Naive thymus-derived CD8-positive, alpha-beta T cell (primary cell): ENCODE results near the gene HS3ST1. TPM values are rescaled to one million over a fixed set of nuclear protein-coding genes. Genes with fewer than 3 reads are reported as not detected.

ENCODE experiments used
- ATAC-seq, 2 donors: fragments of 150-1000 bp; cut with Tn5 transposase in 1 of 2; sonication (Bioruptor Pico), chemical (Tn5 transposase) in 1 of 2; 1 replicate in 1 of 2; 2 replicates in 1 of 2; pipeline ENCODE4 v1.10.0; 2021; ENCODE audit warnings: mild to moderate bottlenecking in 2 of 2, moderate library complexity in 2 of 2
- POLR2A ChIA-PET: fragments of 350-600 bp; sonication (Branson Sonifier 250); formaldehyde crosslinking; loops from one replicate; lab custom pipeline; 2021; ENCODE audit warnings: antibody characterized with exemption; lab: Charles Lee
- DNase-seq, 10 donors: peaks; one replicate each; pipeline versions ENCODE4 v3.0.0 to v3.0.0-alpha.2; 2020 to 2022
- H3K27ac Mint-ChIP-seq, 10 donors: one replicate each; pipeline ENCODE4 v1.8.0; 2020 to 2022; ENCODE audit warnings: mild to moderate bottlenecking in 10 of 10, mixed read lengths in 10 of 10, moderate library complexity in 4 of 10, inconsistent platforms in 1 of 10
- H3K27me3 Mint-ChIP-seq, 5 donors: one replicate each; pipeline ENCODE4 v1.8.0; 2021 to 2022; ENCODE audit warnings: mixed read lengths in 5 of 5
- H3K36me3 Mint-ChIP-seq, 3 donors: one replicate each; pipeline ENCODE4 v1.8.0; 2020 to 2022; ENCODE audit warnings: mixed read lengths in 3 of 3, mild to moderate bottlenecking in 2 of 3, inconsistent platforms in 1 of 3
- H3K4me1 Mint-ChIP-seq, 4 donors: one replicate each; pipeline ENCODE4 v1.8.0; 2021 to 2022; ENCODE audit warnings: mixed read lengths in 4 of 4
- H3K4me3 Mint-ChIP-seq, 10 donors: one replicate each; pipeline ENCODE4 v1.8.0; 2020 to 2022; ENCODE audit warnings: mild to moderate bottlenecking in 10 of 10, mixed read lengths in 10 of 10, moderate library complexity in 6 of 10, inconsistent platforms in 1 of 10
- H3K9me3 Mint-ChIP-seq, 9 donors: one replicate each; pipeline ENCODE4 v1.8.0; 2020 to 2022; ENCODE audit warnings: mixed read lengths in 9 of 9, mild to moderate bottlenecking in 3 of 9, inconsistent platforms in 1 of 9, moderate library complexity in 1 of 9
- polyA plus RNA-seq, 3 donors: library from polyadenylated mRNA; unstranded; fragments of 300-500 nt; fragmentation: Illumina TruSeq; gene quantifications; one replicate each; pipeline ENCODE4 v1.2.3, GENCODE V29; 2021
- total RNA-seq, 8 experiments: library from RNA in 2 of 8; stranded (reverse) in 2 of 8; gene quantifications; one replicate each; pipeline ENCODE4 v1.2.3 and lab custom pipeline; 2021 to 2026

HS3ST1 gene
- total and polyA plus RNA-seq, 5 experiments from 2014 or later, result 0.60 to 0.86 TPM; not detected in 3

GRCh38 chr4:11456401-11456800, 27.7 kb upstream of the HS3ST1 start:
- POLR2A ChIA-PET, result no interaction called here
- H3K4me1 Mint-ChIP-seq, result peaks cover 0 to 5% (median 4%) of the 10 kb centered on the region in 4 donors
- ATAC-seq (no peak), DNase-seq (no peak)
- no peak overlapping the region for H3K27ac Mint-ChIP-seq
- peaks cover 0 to 24% (median 8%) of the 10 kb centered on the region in 3 donors for H3K36me3 Mint-ChIP-seq
- peaks cover 1 to 30% (median 17%) of the 10 kb centered on the region in 9 donors for H3K9me3 Mint-ChIP-seq
- no peak overlapping the region for H3K4me3 Mint-ChIP-seq
- peaks cover 0 to 5% (median 2%) of the 10 kb centered on the region in 5 donors for H3K27me3 Mint-ChIP-seq

- POLR2A ChIA-PET, result no interaction called here
- ATAC-seq (no peak), DNase-seq (no peak)
- Mint-ChIP-seq H3K27me3 (peaks cover 0 to 10% (median 4%) of the 10 kb centered on the region in 5 donors), H3K4me1 (peaks cover 0 to 6% (median 5%) of the 10 kb centered on the region in 4 donors), H3K9me3 (peaks cover 1 to 23% (median 9%) of the 10 kb centered on the region in 9 donors), H3K4me3 (no peak overlapping the region), H3K36me3 (peaks cover 0 to 16% (median 2%) of the 10 kb centered on the region in 3 donors), H3K27ac (no peak overlapping the region)
Observed at GRCh38 chr4:11455201-11455835, 26.6 kb upstream of the HS3ST1 start.

- Mint-ChIP-seq H3K9me3 (peaks cover 0 to 1% (median 0%) of the 10 kb centered on the region in 9 donors), H3K36me3 (no peaks in the 10 kb centered on the region), H3K27me3 (peaks cover 0 to 10% (median 4%) of the 10 kb centered on the region in 5 donors), H3K4me3 (no peak overlapping the region), H3K4me1 (peaks cover 0 to 6% (median 5%) of the 10 kb centered on the region in 4 donors), H3K27ac (no peak overlapping the region)
- POLR2A ChIA-PET, result no interaction called here
- no peak for ATAC-seq
- no peak for DNase-seq
Observed at GRCh38 chr4:11451716-11452115, 23.0 kb upstream of the HS3ST1 start.

- H3K27me3 Mint-ChIP-seq, result peaks cover 0 to 5% (median 2%) of the 10 kb centered on the region in 5 donors
- H3K4me1 Mint-ChIP-seq, result peaks cover 0 to 2% (median 0%) of the 10 kb centered on the region in 4 donors
- no peak for ATAC-seq
- no peaks in the 10 kb centered on the region for H3K36me3 Mint-ChIP-seq
- POLR2A ChIA-PET, result no interaction called here
- no peak overlapping the region for H3K27ac Mint-ChIP-seq
- H3K9me3 Mint-ChIP-seq, result no peaks in the 10 kb centered on the region
- no peak overlapping the region for H3K4me3 Mint-ChIP-seq
- DNase-seq, result no peak
Observed at GRCh38 chr4:11446155-11446811, 17.6 kb upstream of the HS3ST1 start.

- Mint-ChIP-seq H3K9me3 (no peaks in the 10 kb centered on the region), H3K4me1 (peaks cover under 1 to 23% (median 5%) of the 10 kb centered on the region in 4 donors), H3K27me3 (no peaks in the 10 kb centered on the region), H3K27ac (no peak overlapping the region), H3K4me3 (no peak overlapping the region), H3K36me3 (no peaks in the 10 kb centered on the region)
- POLR2A ChIA-PET, result no interaction called here
- DNase-seq (no peak), ATAC-seq (no peak)
Observed at GRCh38 chr4:11441194-11441556, 12.5 kb upstream of the HS3ST1 start.

- no peaks in the 10 kb centered on the region for H3K9me3 Mint-ChIP-seq
- ATAC-seq (no peak), DNase-seq (no peak)
- H3K27ac Mint-ChIP-seq, result peak overlapping the region in 1 of 10 donors; percentile 51
- no peak overlapping the region for H3K4me3 Mint-ChIP-seq
- no peaks in the 10 kb centered on the region for H3K27me3 Mint-ChIP-seq
- peaks cover 3 to 29% (median 8%) of the 10 kb centered on the region in 4 donors for H3K4me1 Mint-ChIP-seq
- POLR2A ChIA-PET, result no interaction called here
- no peaks in the 10 kb centered on the region for H3K36me3 Mint-ChIP-seq
Observed at GRCh38 chr4:11440481-11441193, 11.9 kb upstream of the HS3ST1 start.

- H3K27ac Mint-ChIP-seq, result no peak overlapping the region
- peaks cover 3 to 31% (median 8%) of the 10 kb centered on the region in 4 donors for H3K4me1 Mint-ChIP-seq
- H3K36me3 Mint-ChIP-seq, result no peaks in the 10 kb centered on the region
- POLR2A ChIA-PET, result no interaction called here
- no peaks in the 10 kb centered on the region for H3K27me3 Mint-ChIP-seq
- DNase-seq (no peak), ATAC-seq (no peak)
- no peak overlapping the region for H3K4me3 Mint-ChIP-seq
- peaks cover 0 to 6% (median 0%) of the 10 kb centered on the region in 9 donors for H3K9me3 Mint-ChIP-seq
Observed at GRCh38 chr4:11439836-11440235, 11.1 kb upstream of the HS3ST1 start.

GRCh38 chr4:11438647-11439046, 10.0 kb upstream of the HS3ST1 start:
- H3K27me3 Mint-ChIP-seq, result no peaks in the 10 kb centered on the region
- H3K4me3 Mint-ChIP-seq, result no peak overlapping the region
- POLR2A ChIA-PET, result no interaction called here
- H3K27ac Mint-ChIP-seq, result peak overlapping the region in 1 of 10 donors; percentile 23
- H3K9me3 Mint-ChIP-seq, result peaks cover 0 to 12% (median 0%) of the 10 kb centered on the region in 9 donors
- DNase-seq (no peak), ATAC-seq (no peak)
- H3K36me3 Mint-ChIP-seq, result no peaks in the 10 kb centered on the region
- peaks cover 3 to 31% (median 8%) of the 10 kb centered on the region in 4 donors for H3K4me1 Mint-ChIP-seq

GRCh38 chr4:11436673-11437072, 8.0 kb upstream of the HS3ST1 start:
- no peaks in the 10 kb centered on the region for H3K36me3 Mint-ChIP-seq
- POLR2A ChIA-PET, result no interaction called here
- H3K27ac Mint-ChIP-seq, result peak overlapping the region in 1 of 10 donors; percentile 14
- no peak for DNase-seq
- H3K4me1 Mint-ChIP-seq, result peaks cover 3 to 31% (median 8%) of the 10 kb centered on the region in 4 donors
- H3K4me3 Mint-ChIP-seq, result peak overlapping the region in 1 of 10 donors; percentile 57
- H3K27me3 Mint-ChIP-seq, result peaks cover 0 to 7% (median 0%) of the 10 kb centered on the region in 5 donors
- ATAC-seq, result no peak
- H3K9me3 Mint-ChIP-seq, result peaks cover 0 to 12% (median 0%) of the 10 kb centered on the region in 9 donors

GRCh38 chr4:11436084-11436483, 7.4 kb upstream of the HS3ST1 start:
- DNase-seq (no peak), ATAC-seq (no peak)
- POLR2A ChIA-PET, result no interaction called here
- Mint-ChIP-seq H3K4me1 (peaks cover 3 to 31% (median 8%) of the 10 kb centered on the region in 4 donors), H3K27ac (peak overlapping the region in 2 of 10 donors; percentile 8 to 14), H3K27me3 (peaks cover 0 to 13% (median 0%) of the 10 kb centered on the region in 5 donors), H3K36me3 (no peaks in the 10 kb centered on the region), H3K9me3 (peaks cover 0 to 12% (median 0%) of the 10 kb centered on the region in 9 donors), H3K4me3 (peak overlapping the region in 1 of 10 donors; percentile 34)

- no peak for DNase-seq
- ATAC-seq, result no peak
- H3K9me3 Mint-ChIP-seq, result peaks cover 0 to 12% (median 0%) of the 10 kb centered on the region in 9 donors
- H3K27ac Mint-ChIP-seq, result peak overlapping the region in 2 of 10 donors; percentile 14 to 15
- no peak overlapping the region for H3K4me3 Mint-ChIP-seq
- H3K36me3 Mint-ChIP-seq, result no peaks in the 10 kb centered on the region
- H3K27me3 Mint-ChIP-seq, result peaks cover 0 to 14% (median 3%) of the 10 kb centered on the region in 5 donors
- H3K4me1 Mint-ChIP-seq, result peaks cover 3 to 26% (median 8%) of the 10 kb centered on the region in 4 donors
- POLR2A ChIA-PET, result no interaction called here
Observed at GRCh38 chr4:11435557-11435956, 6.9 kb upstream of the HS3ST1 start.

GRCh38 chr4:11431111-11431510, 2.4 kb upstream of the HS3ST1 start:
- no peak for ATAC-seq
- Mint-ChIP-seq H3K9me3 (peaks cover 0 to 12% (median 0%) of the 10 kb centered on the region in 9 donors), H3K4me1 (peaks cover 10 to 34% (median 21%) of the 10 kb centered on the region in 4 donors), H3K27ac (no peak overlapping the region), H3K4me3 (no peak overlapping the region), H3K27me3 (peaks cover 15 to 38% (median 21%) of the 10 kb centered on the region in 5 donors), H3K36me3 (peaks cover 0 to 3% (median 0%) of the 10 kb centered on the region in 3 donors)
- POLR2A ChIA-PET, result no interaction called here
- DNase-seq, result no peak
